NCI-H2196 (cell line): ENCODE results near the gene KLHL5.
A peak's percentile ranks its signal among the peaks of the same experiment; 100 is the strongest.
"Not testable (repeated sequence)": the region's sequence is repeated elsewhere in the genome, so short reads cannot be mapped to it uniquely, and the experiment has no call there.

Experiments
- DNase-seq: peaks from one replicate; lab custom pipeline; 2025; ENCODE audit not compliant: unreplicated experiment; lab: John Stamatoyannopoulos, UW

KLHL5 gene

DNA sequence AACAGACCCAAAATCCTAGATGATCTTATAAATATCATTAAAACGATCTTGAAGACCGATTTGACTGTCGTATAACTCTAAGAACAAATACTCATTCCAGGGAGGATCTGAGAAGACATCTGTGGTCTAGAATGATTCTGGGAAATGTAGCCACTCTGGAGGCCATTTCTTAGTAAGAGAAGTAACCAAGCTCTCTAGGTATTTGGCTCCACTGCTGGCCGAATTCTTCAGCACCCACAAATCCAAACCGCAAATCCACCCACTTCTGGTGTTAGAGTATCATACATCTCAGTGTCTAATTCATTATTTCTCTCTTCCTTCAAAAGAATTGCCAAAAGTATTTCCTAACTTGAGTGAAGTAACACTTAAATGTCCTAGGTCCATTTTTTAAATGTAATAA, 23.9 kb downstream of the KLHL5 start:
- no peak for DNase-seq

DNA sequence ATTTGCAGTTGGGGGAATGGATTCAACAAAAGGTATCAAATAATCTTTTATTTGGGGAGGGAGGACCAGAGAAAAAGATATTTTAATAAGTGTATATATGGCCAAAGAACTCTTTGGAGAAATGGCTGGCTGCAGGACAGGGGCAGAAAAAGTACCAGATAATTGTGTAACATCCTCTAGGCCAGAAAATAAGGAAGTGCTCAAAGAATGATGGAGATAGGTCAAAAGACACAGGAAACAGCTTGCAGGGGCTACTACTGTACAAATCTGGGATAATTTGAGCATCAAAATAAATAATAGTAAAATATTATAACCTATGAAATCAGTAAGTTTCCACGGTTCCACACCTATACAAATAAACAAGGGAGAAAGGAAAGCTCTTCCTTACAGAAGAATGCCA, 34.8 kb downstream of the KLHL5 start:
- no peak for DNase-seq

DNA sequence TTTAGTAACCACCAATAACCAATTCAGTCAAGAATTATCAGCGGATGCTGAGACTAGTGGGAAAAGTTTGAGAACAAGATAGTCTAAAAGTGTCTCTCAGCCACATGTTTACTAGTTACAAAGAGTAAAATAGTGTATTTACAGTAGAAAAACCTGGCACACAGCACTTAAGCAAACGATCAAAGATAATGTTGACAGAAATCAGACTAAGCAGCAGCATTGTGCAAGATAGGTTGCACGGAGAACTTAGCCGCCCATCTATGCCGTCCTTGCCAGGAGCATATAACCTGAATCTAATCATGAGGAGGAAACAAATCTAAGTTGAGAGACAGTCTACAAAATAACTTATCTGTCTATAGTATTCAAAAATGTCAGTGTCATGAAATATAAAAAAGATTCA, 35.3 kb downstream of the KLHL5 start:
- no peak for DNase-seq

DNA sequence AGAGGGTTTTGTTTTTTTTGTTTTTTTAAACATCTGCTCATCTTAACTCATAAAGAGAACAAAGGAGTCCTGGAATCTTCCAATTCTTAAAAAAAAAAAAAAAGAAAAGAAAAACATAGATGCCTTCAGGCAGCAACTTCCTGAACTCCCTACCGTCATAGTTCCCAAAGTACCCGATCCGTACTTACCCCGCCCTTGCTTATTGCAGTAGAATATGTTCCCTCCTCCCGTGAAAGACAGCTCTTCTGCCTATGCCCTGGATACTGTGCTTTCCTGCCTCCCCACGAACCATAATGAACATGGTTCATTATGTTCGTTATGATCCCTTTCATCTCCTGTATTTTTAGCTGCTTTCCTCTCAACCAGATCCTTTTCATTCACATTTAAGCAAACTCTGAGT, 40.3 kb downstream of the KLHL5 start:
- DNase-seq = no peak

DNA sequence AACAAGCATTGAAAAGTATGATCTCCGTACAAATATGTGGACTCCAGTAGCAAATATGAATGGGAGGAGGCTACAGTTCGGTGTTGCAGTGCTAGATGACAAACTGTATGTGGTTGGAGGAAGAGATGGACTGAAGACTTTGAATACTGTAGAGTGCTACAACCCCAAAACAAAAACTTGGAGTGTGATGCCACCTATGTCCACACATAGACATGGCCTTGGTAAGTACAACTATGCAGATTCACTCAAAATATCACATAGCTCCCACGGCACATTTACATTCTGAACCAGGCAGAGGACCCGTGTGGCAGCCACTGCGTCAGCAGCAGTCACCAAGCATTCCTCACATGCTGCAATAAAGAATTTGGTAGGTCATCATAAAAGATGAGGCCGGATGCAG, 41.3 kb downstream of the KLHL5 start:
- DNase-seq = no peak

DNA sequence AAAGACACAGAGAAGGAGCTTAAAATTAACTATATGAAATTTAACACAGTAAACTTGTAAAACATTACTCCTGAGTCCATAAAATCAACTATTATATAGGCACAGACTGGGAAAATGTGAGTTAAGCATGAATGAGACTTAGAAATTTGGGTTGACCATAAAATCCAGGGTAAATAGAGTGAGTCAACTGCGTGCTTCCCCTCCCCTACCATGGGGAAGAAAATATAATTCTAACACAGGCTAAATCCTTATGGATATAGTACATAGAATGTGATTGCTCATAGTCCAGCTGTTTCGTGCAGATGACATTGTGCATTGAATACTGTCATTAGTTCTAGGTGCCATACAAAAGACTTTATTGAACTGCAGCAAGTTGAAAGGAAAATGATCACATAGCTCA, 42.2 kb downstream of the KLHL5 start:
- no peak for DNase-seq

DNA sequence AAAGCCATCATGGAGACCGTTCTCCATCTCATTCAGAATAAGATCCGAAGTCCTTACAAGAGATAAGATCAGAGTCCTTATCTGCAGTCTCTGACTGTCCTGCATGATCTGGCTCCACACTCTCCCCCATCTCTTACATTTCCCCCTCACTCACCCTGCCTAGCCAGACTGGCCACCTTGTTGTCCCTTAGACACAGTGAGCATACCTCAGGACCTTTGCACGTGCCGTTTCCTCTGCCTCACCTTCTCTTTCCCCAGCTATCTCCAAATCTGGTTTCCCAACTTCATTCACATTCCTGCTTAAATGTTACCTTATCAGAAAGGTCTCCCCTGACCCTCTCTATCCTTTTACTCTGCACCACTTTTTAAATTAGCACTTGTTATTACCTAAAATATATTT, 44.0 kb downstream of the KLHL5 start:
- DNase-seq = no peak

DNA sequence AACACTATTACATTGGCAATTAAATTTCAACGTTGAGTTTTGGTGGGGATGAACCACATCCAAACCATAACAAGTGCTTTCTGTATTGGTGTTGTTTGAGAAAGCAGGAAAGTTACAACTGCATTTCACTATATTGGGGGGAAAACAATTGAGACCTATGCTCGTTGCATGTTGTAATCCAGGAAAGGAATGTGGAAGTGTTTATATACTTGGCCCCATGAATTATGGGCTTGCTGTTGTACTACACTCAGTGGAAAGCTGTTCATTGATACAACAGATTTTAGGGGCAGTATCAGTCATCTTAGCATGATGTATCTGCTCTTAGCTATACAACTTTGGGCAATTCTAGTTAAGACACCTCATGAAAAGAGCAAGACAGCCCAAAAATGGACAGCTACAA, 52.4 kb downstream of the KLHL5 start:
- DNase-seq = no peak

DNA sequence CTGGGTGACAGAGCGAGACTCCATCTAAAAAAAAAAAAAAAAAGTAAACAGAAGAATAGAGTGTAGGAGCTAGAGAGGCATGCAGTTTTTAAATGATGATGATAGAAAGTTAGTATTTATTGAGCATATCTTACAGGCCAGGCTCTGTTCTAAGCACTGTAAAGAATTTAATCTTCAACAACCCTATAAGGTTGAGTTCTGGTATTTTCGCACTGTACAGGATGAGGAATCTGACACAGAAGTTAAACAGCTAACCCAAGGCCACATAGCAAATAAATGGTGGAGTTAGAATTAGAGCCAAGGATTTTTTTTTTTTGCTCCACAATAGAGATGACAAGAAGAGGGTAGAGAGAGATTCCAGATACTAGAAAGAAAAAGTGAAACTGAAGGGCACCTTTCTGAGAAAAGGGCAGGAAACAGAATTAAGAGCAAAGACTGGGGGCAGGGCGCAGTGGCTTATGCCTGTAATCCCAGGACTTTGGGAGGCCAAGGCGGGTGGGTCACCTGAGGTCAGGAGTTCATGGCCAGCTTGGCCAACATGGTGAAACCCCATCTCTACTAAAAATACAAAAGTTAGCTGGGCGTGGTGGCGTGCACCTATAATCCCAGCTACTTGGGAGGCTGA, 56.1 kb downstream of the KLHL5 start:
- no peak for DNase-seq

DNA sequence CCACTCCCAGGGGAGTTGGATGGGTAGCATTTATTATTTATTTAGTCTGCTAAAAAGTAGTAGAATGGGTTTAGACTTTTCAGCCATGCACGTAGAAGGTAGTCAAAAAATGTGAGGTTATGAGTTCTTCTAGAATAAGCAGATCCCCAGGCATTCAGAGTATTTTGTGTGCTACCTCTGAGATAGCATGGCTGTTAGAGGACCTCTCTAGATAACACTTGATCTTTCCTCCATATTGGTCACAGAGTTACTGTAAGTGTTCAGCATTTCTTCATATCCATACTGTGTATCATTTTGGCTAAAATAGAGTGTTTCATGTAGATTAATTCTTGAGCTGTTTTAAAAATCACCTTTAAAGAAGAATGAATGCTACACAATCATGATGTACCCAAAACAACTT, 58.4 kb downstream of the KLHL5 start:
- no peak for DNase-seq

DNA sequence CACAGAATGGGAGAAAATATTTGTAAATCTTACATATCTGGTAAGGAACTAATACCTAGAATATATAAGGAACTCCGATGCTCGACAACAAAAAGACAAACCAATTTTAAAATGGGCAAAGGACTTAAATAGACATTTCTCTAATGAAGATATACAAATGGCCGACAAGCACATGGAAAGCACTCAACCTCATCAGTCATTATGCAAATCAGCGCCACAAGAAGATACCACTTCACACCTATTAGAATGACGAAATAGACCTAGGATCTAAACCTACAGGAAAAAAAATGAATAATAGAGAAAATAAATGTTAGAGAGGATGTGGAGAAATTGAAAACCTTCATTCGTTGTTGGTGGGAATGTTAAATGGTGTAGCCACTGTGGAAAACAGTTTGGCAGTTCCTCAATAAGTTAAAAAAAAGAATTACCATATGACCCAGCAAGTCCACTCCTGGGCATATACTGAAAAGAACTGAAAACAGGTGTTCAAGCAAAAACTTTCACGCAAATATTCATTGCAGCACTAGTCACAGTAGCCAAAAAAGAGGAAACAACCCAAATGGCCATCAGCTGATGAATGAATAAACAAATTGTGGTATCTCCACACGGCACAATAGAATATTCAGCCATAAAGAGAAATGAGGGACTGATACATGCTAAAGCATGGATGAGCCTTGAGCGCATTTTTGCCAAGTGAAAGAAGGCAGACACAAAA, 63.0 kb downstream of the KLHL5 start:
- no peak for DNase-seq

DNA sequence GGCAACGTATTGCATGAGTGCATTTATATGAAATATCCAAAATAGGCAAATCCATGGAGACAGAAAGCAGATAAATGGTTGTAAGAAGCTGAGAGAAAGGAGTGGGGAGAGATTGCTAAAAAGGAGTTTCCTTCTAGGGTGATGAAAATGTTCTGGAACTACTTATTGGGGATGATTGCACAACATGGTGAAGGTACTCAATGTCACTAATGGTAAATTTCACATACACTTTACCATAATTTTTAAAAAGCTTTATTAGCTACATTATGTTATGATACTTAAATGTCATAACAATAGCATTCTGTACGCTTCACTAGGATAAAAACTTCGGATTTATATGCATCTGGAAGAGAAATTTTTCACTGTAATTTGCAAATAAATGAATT, 63.6 kb downstream of the KLHL5 start:
- DNase-seq = no peak

DNA sequence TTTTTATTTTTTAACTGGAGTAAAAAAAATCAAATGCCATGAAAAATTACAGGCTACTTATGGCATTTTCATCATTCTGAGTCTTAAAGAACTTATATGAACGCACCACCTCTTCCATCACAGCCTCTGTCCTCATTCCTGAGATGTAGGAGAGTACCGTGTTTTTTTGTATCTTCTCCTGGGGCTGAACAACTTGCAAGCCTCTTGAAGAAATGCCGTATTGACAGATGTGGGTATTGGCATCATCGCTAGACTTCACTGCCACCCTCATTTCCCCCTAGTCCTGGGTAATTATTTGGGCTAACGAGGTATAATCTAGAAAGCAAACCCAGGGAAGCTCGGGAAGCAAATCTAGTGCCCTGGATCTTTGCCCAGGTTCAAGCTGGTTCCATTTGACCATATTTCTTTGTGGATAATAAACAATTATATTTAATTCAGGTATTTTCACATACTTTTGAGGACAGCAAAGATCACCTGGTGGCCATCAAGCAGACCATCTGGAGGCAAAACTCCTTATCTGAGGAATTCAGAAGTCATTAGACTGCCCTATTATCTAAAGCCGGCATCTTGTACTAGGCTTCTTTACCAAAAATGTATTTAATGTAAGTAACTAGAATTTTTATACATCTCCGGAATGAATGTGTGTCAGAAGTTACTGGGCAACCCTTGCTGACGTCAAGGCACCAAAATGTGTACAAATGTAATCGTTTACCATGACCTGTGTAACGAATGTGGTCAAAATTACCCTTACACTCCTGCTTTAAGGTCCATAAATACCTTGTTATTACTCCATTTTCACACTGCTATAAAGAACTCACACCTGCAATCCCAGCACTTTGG, 64.4 kb downstream of the KLHL5 start:
- DNase-seq = no peak

DNA sequence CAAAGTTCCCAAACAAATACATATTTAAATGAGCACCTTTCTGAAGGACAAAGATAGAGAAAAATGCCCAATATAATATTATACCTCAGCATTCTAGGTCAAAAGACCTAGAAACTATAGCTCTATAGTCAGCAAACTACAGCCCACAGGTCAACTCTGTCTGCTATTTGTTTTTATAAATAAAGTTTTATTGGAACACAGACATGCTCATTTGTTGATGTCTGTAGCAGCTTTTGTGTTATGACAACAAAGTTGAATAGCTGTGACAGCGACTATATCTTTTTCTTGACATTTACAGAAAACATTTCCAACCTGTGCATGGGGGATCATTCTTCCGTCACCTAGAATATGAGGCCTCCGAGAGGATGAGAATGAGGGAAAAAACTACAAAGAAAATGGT, 71.6 kb downstream of the KLHL5 start:
- DNase-seq = no peak

DNA sequence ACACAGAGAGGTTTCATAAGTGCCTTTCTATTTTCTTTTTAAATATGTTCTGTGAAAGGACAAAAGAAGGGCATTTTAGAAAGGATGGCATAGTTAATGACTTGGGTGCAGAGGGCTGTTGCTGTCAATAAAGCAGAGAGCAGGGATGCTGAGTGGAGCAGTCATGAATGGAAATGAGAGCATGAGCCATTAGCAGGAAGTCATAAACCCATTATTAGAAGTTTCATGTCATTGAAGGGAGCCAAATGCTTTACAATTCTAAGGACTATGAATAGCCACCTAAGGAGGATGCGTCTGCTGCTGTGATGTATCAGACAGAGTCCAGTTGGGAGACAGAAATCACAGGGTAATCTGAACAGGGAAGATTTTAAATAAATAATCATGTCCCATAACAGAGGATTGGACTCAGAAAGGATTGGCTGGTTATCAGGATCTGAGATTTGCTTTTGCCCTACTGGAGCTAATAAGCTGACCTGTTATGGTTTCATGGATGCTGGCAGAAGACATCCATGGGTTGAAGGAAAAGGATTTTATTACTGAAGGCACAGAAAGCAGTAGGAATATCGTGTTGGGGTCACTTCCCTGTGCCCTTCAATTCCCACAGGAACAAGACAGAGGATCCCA, 72.8 kb downstream of the KLHL5 start:
- DNase-seq = no peak

DNA sequence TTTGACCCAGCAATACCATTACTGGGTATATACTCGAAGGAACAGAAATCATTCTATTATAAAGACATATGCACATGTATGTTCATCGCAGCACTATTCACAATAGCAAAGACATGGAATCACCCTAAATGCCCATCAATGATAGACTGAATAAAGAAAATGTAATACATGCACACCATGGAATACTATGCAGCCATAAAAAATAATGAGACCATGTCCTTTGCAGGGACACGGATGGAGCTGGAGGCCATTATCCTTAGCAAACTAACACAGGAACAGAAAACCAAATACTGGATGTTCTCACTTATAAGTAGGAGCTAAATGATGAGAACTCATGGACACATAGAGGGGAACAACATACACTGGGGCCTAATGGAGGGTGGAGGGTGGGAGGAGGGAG, 76.2 kb downstream of the KLHL5 start:
- not testable (repeated sequence) for DNase-seq

DNA sequence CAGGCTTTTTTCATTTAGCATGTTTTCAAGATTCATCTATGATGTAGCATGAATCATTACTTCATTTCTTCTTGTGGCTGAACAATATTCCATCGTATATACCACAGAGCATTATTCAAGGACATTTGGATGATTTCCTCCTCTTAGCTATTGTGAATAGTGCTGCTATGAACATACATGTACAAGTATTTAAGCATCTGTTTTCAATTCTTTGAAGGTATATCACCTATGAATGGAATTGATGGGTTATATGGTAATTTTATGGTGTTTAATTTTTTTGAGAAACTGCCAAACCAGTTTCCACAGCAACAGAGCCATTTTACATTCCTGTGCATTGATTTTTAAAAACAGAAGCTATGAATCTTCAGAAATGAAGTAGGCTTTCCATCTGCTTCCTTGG, 84.2 kb downstream of the KLHL5 start:
- DNase-seq = no peak

DNA sequence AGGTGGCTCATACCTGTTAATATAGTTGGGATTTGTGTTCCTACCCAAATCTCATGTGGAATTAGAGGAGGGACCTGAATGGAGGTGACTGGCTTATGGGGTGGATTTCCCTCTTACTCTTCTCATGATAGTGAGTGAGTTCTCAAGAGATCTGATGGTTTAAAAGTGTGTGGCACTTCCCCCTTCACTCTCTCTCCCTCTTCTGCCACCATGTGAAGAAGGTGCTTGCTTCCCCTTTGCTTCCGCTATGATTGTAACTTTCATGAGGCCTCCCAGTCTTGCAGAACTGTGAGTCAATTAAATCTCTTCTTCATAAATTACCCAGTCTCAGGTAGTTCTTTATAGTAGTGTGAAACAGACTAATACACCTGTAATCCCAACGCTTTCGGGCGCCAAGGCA, 92.0 kb downstream of the KLHL5 start:
- DNase-seq = no peak

DNA sequence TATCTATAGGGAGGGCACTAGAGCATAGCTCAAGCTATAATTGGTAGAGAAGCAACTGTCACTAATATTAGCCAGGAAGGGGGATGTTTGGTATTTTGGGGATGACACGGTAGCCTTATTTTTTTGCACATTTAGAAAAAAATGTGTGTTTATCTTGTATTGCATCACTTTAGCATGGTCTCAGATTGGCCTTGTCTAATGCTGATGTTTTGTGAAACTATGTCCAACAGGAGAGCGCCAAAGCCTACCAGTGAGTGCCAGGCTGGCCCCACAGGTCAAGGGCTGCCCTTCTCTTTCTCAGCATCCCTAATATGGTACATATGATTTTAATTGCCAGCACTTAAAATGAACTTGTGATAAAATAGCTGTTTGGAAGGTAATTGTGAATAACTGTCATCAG, 95.5 kb downstream of the KLHL5 start:
- DNase-seq = no peak

DNA sequence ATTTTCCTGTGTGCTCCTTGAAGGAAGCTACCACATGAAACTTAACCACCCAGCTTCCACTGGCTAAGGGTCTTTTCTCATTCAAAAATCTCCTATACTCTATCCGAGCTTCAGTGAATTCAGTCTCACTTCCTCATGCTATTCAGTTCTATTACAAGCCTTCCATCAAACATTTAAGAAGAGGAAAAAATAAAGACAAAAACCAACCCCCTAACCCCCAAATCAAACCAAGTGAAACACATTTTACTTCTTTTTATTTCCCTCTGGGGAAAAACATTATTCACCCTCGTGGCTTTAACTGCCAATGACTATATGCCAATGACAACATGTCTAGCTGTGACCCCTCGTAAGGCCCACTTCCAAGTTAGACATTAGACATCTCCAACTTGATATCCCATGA, 104.1 kb downstream of the KLHL5 start:
- no peak for DNase-seq

DNA sequence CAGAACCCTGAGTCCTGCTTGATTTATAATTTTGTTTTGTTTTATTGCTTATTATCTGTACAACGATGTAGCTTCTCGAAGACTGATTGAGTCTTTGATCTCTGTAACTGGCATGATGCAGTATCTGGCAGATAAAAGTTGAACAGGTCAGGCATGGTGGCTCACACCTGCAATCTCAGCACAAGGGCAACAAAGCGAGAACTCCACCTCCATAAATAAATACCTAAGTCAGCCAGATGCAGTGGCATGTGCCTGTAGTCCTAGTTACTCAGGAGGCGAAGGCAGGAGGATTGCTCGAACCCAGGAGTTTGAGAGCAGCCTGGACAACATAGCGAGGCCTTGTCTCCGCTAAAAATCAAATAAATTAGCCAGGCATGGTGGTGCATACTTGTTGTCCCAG, 104.6 kb downstream of the KLHL5 start:
- DNase-seq = no peak

DNA sequence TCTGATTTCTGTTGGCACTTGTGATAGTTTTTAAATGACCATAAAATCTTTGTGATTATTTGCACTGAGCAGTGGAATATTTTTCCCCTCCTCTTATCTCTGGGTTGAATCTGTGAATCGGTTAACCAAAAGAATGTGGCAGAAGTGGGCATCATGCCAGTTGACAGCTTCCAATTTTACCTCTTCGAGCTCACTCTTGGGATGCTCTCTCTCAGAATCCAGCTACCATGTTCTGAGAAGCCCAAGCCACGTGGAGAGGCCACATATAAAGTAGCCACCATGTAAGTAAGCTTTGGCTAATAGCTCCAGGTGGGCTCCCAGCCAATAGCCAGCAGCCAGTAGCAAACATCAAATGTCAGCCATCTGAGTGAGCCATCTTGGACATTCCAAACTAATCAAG, 107.4 kb downstream of the KLHL5 start:
- DNase-seq = peak; percentile 39
